Activated T-helper 17 cell treated with anti-CD3 and anti-CD28 coated beads, Interleukin-2, amount 50 U/mL, for 72 hours (primary cell): ENCODE results near the gene CCT3. TPM values are rescaled to one million over a fixed set of nuclear protein-coding genes. Genes with fewer than 3 reads are reported as not detected.

ENCODE experiments used
- ATAC-seq: fragments of 150-1000 bp; cut with Tn5 transposase; replicated peaks from 2 replicates; pipeline ENCODE4 v1.10.0; 2021; ENCODE audit warnings: mild to moderate bottlenecking, moderate library complexity
- H3K27ac Mint-ChIP-seq: one replicate; pipeline ENCODE4 v1.8.0; 2022; ENCODE audit warnings: mixed read lengths
- H3K27me3 Mint-ChIP-seq: one replicate; pipeline ENCODE4 v1.8.0; 2022; ENCODE audit warnings: mixed read lengths
- H3K36me3 Mint-ChIP-seq: one replicate; pipeline ENCODE4 v1.8.0; 2022; ENCODE audit warnings: low read depth, mild to moderate bottlenecking, mixed read lengths
- H3K4me1 Mint-ChIP-seq: one replicate; pipeline ENCODE4 v1.8.0; 2022; ENCODE audit warnings: mixed read lengths
- H3K4me3 Mint-ChIP-seq: one replicate; pipeline ENCODE4 v1.8.0; 2022; ENCODE audit warnings: mild to moderate bottlenecking, mixed read lengths
- H3K9me3 Mint-ChIP-seq: one replicate; pipeline ENCODE4 v1.8.0; 2022; ENCODE audit warnings: mixed read lengths
- total RNA-seq, 2 donors: library from RNA; stranded (reverse); gene quantifications; one replicate each; pipeline ENCODE4 v1.2.3, GENCODE V29; 2022

CCT3 gene
- total RNA-seq, 2 donors from 2014 or later, result 185 to 405 TPM

- no peak for ATAC-seq
- H3K36me3 Mint-ChIP-seq, result peaks cover 100% of the 10 kb centered on the region
- no peak overlapping the region for H3K27ac Mint-ChIP-seq
- H3K27me3 Mint-ChIP-seq, result no peaks in the 10 kb centered on the region
- no peaks in the 10 kb centered on the region for H3K9me3 Mint-ChIP-seq
- no peaks in the 10 kb centered on the region for H3K4me1 Mint-ChIP-seq
- H3K4me3 Mint-ChIP-seq, result no peak overlapping the region
Observed at GRCh38 chr1:156319664-156320063, 18.4 kb downstream of the CCT3 start.

- peaks cover 100% of the 10 kb centered on the region for H3K36me3 Mint-ChIP-seq
- no peaks in the 10 kb centered on the region for H3K4me1 Mint-ChIP-seq
- H3K27ac Mint-ChIP-seq, result peak overlapping the region; percentile 34
- H3K27me3 Mint-ChIP-seq, result no peaks in the 10 kb centered on the region
- no peaks in the 10 kb centered on the region for H3K9me3 Mint-ChIP-seq
- H3K4me3 Mint-ChIP-seq, result no peak overlapping the region
- no peak for ATAC-seq
Observed at GRCh38 chr1:156316909-156317308, 21.2 kb downstream of the CCT3 start.

GRCh38 chr1:156310962-156311361, 27.1 kb downstream of the CCT3 start:
- H3K4me1 Mint-ChIP-seq, result no peaks in the 10 kb centered on the region
- no peak for ATAC-seq
- H3K27me3 Mint-ChIP-seq, result no peaks in the 10 kb centered on the region

GRCh38 chr1:156308078-156308477, 30.0 kb downstream of the CCT3 start:
- Mint-ChIP-seq H3K27ac (peak overlapping the region; percentile 37), H3K36me3 (peaks cover 94% of the 10 kb centered on the region), H3K27me3 (no peaks in the 10 kb centered on the region), H3K9me3 (no peaks in the 10 kb centered on the region), H3K4me3 (no peak overlapping the region), H3K4me1 (no peaks in the 10 kb centered on the region)
- no peak for ATAC-seq

More at GRCh38 chr1:156310962-156311361, 27.1 kb downstream of the CCT3 start:
- Mint-ChIP-seq H3K36me3 (peaks cover 97% of the 10 kb centered on the region), H3K27ac (no peak overlapping the region), H3K4me3 (no peak overlapping the region), H3K9me3 (no peaks in the 10 kb centered on the region)

GRCh38 chr1:156305215-156305614, 32.9 kb downstream of the CCT3 start:
- Mint-ChIP-seq H3K27ac (no peak overlapping the region), H3K27me3 (no peaks in the 10 kb centered on the region), H3K9me3 (no peaks in the 10 kb centered on the region), H3K36me3 (peaks cover 66% of the 10 kb centered on the region), H3K4me1 (no peaks in the 10 kb centered on the region), H3K4me3 (no peak overlapping the region)
- ATAC-seq, result no peak

- ATAC-seq, result no peak
- no peaks in the 10 kb centered on the region for H3K9me3 Mint-ChIP-seq
- H3K27ac Mint-ChIP-seq, result no peak overlapping the region
- no peaks in the 10 kb centered on the region for H3K4me1 Mint-ChIP-seq
- no peaks in the 10 kb centered on the region for H3K27me3 Mint-ChIP-seq
- H3K36me3 Mint-ChIP-seq, result peaks cover 49% of the 10 kb centered on the region
- no peak overlapping the region for H3K4me3 Mint-ChIP-seq
Observed at GRCh38 chr1:156303241-156303640, 34.9 kb downstream of the CCT3 start.

- H3K4me1 Mint-ChIP-seq, result peaks cover 7% of the 10 kb centered on the region
- no peak within 1 kb of the TSS for H3K4me3 Mint-ChIP-seq
- no peak for ATAC-seq
- no peak within 1 kb of the TSS for H3K27ac Mint-ChIP-seq
- no peaks in the 10 kb centered on the region for H3K9me3 Mint-ChIP-seq
- H3K36me3 Mint-ChIP-seq, result peaks cover 8% of the 10 kb centered on the region
- H3K27me3 Mint-ChIP-seq, result no peaks in the 10 kb centered on the region
Observed at GRCh38 chr1:156298852-156299357, 39.2 kb downstream of the CCT3 start, which contains the start of gene VHLL. TSS of gene VHLL (minus strand) at chr1:156299307. CDS start at chr1:156299189, 118 bp downstream.

GRCh38 chr1:156295391-156295947, 42.6 kb downstream of the CCT3 start, which contains the start of gene GLMP:
TSS of gene GLMP (minus strand) at chr1:156295679. CDS start at chr1:156295645, 34 bp downstream.
- Mint-ChIP-seq H3K27me3 (no peaks in the 10 kb centered on the region), H3K27ac (peak within 1 kb of the TSS; percentile 89), H3K9me3 (no peaks in the 10 kb centered on the region), H3K4me3 (peak within 1 kb of the TSS; percentile 86), H3K4me1 (peaks cover 7% of the 10 kb centered on the region), H3K36me3 (peaks cover 22% of the 10 kb centered on the region)
- peak; percentile 94 for ATAC-seq

GRCh38 chr1:156293895-156294294, 44.2 kb downstream of the CCT3 start:
- H3K27ac Mint-ChIP-seq, result no peak overlapping the region
- H3K36me3 Mint-ChIP-seq, result peaks cover 38% of the 10 kb centered on the region
- ATAC-seq, result no peak
- peaks cover 7% of the 10 kb centered on the region for H3K4me1 Mint-ChIP-seq
- no peaks in the 10 kb centered on the region for H3K27me3 Mint-ChIP-seq
- H3K9me3 Mint-ChIP-seq, result no peaks in the 10 kb centered on the region
- peak overlapping the region; percentile 86 for H3K4me3 Mint-ChIP-seq

- Mint-ChIP-seq H3K9me3 (no peaks in the 10 kb centered on the region), H3K27me3 (no peaks in the 10 kb centered on the region), H3K36me3 (peaks cover 46% of the 10 kb centered on the region), H3K4me3 (peak overlapping the region; percentile 31), H3K4me1 (peaks cover 7% of the 10 kb centered on the region), H3K27ac (peak overlapping the region; percentile 32)
- ATAC-seq, result no peak
Observed at GRCh38 chr1:156293098-156293434, 45.0 kb downstream of the CCT3 start.

GRCh38 chr1:156291226-156292061, 46.6 kb downstream of the CCT3 start:
- H3K4me3 Mint-ChIP-seq, result no peak overlapping the region
- H3K4me1 Mint-ChIP-seq, result peaks cover 7% of the 10 kb centered on the region

GRCh38 chr1:156289857-156290256, 48.2 kb downstream of the CCT3 start:
- H3K9me3 Mint-ChIP-seq, result no peaks in the 10 kb centered on the region
- no peak overlapping the region for H3K27ac Mint-ChIP-seq

More at GRCh38 chr1:156291226-156292061, 46.6 kb downstream of the CCT3 start:
- Mint-ChIP-seq H3K9me3 (no peaks in the 10 kb centered on the region), H3K27ac (peak overlapping the region; percentile 54), H3K27me3 (no peaks in the 10 kb centered on the region), H3K36me3 (peaks cover 60% of the 10 kb centered on the region)
- peak; percentile 27 for ATAC-seq

GRCh38 chr1:156286061-156286460, 52.0 kb downstream of the CCT3 start:
- no peak overlapping the region for H3K4me3 Mint-ChIP-seq
- H3K36me3 Mint-ChIP-seq, result peaks cover 77% of the 10 kb centered on the region
- no peaks in the 10 kb centered on the region for H3K9me3 Mint-ChIP-seq
- H3K27me3 Mint-ChIP-seq, result no peaks in the 10 kb centered on the region
- no peak overlapping the region for H3K27ac Mint-ChIP-seq
- ATAC-seq, result no peak
- H3K4me1 Mint-ChIP-seq, result peaks cover 14% of the 10 kb centered on the region

More at GRCh38 chr1:156289857-156290256, 48.2 kb downstream of the CCT3 start:
- H3K4me1 Mint-ChIP-seq, result peaks cover 4% of the 10 kb centered on the region
- H3K27me3 Mint-ChIP-seq, result no peaks in the 10 kb centered on the region
- H3K36me3 Mint-ChIP-seq, result peaks cover 75% of the 10 kb centered on the region
- ATAC-seq, result no peak
- no peak overlapping the region for H3K4me3 Mint-ChIP-seq

- H3K4me3 Mint-ChIP-seq, result no peak overlapping the region
- H3K36me3 Mint-ChIP-seq, result peaks cover 79% of the 10 kb centered on the region
- no peak for ATAC-seq
- H3K9me3 Mint-ChIP-seq, result no peaks in the 10 kb centered on the region
- no peak overlapping the region for H3K27ac Mint-ChIP-seq
- H3K4me1 Mint-ChIP-seq, result peaks cover 17% of the 10 kb centered on the region
- H3K27me3 Mint-ChIP-seq, result no peaks in the 10 kb centered on the region
Observed at GRCh38 chr1:156285437-156285836, 52.7 kb downstream of the CCT3 start.

- H3K27ac Mint-ChIP-seq, result peak overlapping the region; percentile 98
- H3K9me3 Mint-ChIP-seq, result no peaks in the 10 kb centered on the region
- peaks cover 79% of the 10 kb centered on the region for H3K36me3 Mint-ChIP-seq
- no peak for ATAC-seq
- H3K27me3 Mint-ChIP-seq, result no peaks in the 10 kb centered on the region
- H3K4me1 Mint-ChIP-seq, result peaks cover 22% of the 10 kb centered on the region
- peak overlapping the region; percentile 100 for H3K4me3 Mint-ChIP-seq
Observed at GRCh38 chr1:156284757-156285156, 53.3 kb downstream of the CCT3 start.
